Ascending aorta (tissue), 2 donors: ENCODE results near the gene MAP2K7. TPM values are rescaled to one million over a fixed set of nuclear protein-coding genes. Genes with fewer than 3 reads are reported as not detected.
"Not testable (repeated sequence)": the region's sequence is repeated elsewhere in the genome, so short reads cannot be mapped to it uniquely, and the experiment has no call there.

Experiments
- DNase-seq, 2 donors: peaks; one replicate each; pipeline ENCODE4 v3.0.0-alpha.2; 2019; ENCODE audit warnings: low spot score in 2 of 2
- H3K27ac ChIP-seq, 2 donors: fragments of 200-600 bp; sonication (generic); one replicate each; pipeline ENCODE4 v1.5.1; 2016 to 2017; ENCODE audit warnings: mild to moderate bottlenecking in 1 of 2
- H3K27me3 ChIP-seq: fragments of 200-600 bp; sonication (generic); one replicate; pipeline ENCODE4 v1.5.1; 2017
- H3K36me3 ChIP-seq, 2 donors: fragments of 200-600 bp; sonication (generic); one replicate each; pipeline ENCODE4 v1.5.1; 2016
- H3K4me1 ChIP-seq, 2 donors: fragments of 200-600 bp; sonication (generic); one replicate each; pipeline ENCODE4 v1.5.1; 2016 to 2017; ENCODE audit warnings: mild to moderate bottlenecking in 1 of 2
- H3K4me3 ChIP-seq, 2 donors: fragments of 200-600 bp; sonication (generic); one replicate each; pipeline ENCODE4 v1.5.1; 2016 to 2017; ENCODE audit warnings: mild to moderate bottlenecking in 1 of 2
- H3K9me3 ChIP-seq, 2 donors: fragments of 200-600 bp; sonication (generic); one replicate each; pipeline ENCODE4 v1.5.1; 2016
- CTCF ChIP-seq, 3 experiments: fragments of 200-600 bp in 2 of 3; fragments of 450-650 bp in 1 of 3; sonication (generic) in 2 of 3; IDR thresholded peaks; one replicate each; pipeline ENCODE4 v1.5.1; 2016 to 2019; ENCODE audit warnings: antibody characterized with exemption in 3 of 3, mild to moderate bottlenecking in 1 of 3, moderate library complexity in 1 of 3
- intact Hi-C: fragments of 100-400 bp; cut with DNase I; formaldehyde crosslinking; loops from one replicate; pipeline ENCODE4 v1.15.1; 2023
- total RNA-seq: library from RNA; depleted of rRNA; stranded (reverse); fragments of >200 nt; gene quantifications from one replicate; pipeline ENCODE4 v1.1.0, GENCODE V29; 2016

The MAP2K7 gene
- total RNA-seq, 1 donor from 2014 or later: 37.3 TPM

DNA sequence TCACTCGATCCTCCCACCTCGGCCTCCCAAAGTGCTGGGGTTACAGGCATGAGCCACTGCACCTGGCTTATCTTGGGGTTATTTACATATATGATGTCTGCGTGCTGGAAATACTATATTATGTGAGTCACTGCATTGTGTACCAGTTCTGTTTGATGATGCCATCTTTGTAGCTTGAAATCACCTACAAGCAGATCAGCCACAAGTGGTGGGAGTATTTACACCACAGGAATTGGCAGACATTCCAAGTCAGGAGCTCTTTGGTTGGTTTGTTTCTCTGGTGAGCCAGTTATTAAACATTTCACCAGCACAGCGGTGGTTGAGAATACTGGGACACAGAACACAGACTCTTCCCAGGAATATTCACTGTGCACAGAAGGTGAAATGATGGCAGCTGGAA lies 44.3 kb downstream of the MAP2K7 start:
- Histone ChIP-seq H3K4me1 (peaks cover 0 to under 1% of the 10 kb centered on the region in 2 donors), H3K9me3 (no peaks in the 10 kb centered on the region), H3K27me3 (no peaks in the 10 kb centered on the region), H3K27ac (no peak overlapping the region), H3K4me3 (no peak overlapping the region), H3K36me3 (no peaks in the 10 kb centered on the region)
- TF ChIP-seq CTCF (IDR thresholded peaks at IDR 0.05): no peak
- no peak for DNase-seq
- intact Hi-C loops: no loop called here

GRCh38 chr19:7953060-7953459 lies 49.4 kb downstream of the MAP2K7 start:
- no peaks in the 10 kb centered on the region for H3K27me3 ChIP-seq
- H3K27ac ChIP-seq: no peak overlapping the region
- TF ChIP-seq CTCF (IDR thresholded peaks at IDR 0.05): no peak
- H3K9me3 ChIP-seq: no peaks in the 10 kb centered on the region
- H3K4me1 ChIP-seq: no peaks in the 10 kb centered on the region
- intact Hi-C loops: no loop called here
- no peak for DNase-seq
- H3K36me3 ChIP-seq: no peaks in the 10 kb centered on the region
- H3K4me3 ChIP-seq: no peak overlapping the region

- no peak for TF ChIP-seq CTCF (IDR thresholded peaks at IDR 0.05)
- Histone ChIP-seq H3K36me3 (no peaks in the 10 kb centered on the region), H3K27ac (no peak overlapping the region), H3K4me1 (no peaks in the 10 kb centered on the region), H3K4me3 (no peak overlapping the region), H3K9me3 (no peaks in the 10 kb centered on the region), H3K27me3 (no peaks in the 10 kb centered on the region)
- no peak for DNase-seq
- intact Hi-C loops: no loop called here
Measured at GRCh38 chr19:7953576-7953975, 49.9 kb downstream of the MAP2K7 start.

DNA sequence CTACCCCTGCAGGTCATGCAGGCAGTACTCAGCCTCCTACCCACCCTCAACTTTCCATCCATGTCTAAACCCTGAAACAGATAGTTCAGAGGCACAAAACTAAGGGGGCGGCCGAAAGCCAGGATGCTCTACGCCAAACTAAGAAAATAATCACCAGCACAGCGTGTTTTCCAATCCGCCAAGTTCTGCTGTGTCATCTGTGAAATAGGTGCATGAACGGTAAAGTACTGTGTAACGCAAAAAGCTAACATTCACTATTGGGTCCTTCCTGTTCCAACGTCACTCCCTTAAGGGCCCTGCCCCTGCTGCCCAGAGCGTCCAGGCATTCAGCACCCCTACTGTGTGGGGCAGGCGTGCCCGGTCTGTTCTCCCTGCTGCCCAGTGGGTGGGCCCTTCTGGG lies 52.0 kb downstream of the MAP2K7 start:
- no peak for TF ChIP-seq CTCF (IDR thresholded peaks at IDR 0.05)

GRCh38 chr19:7959211-7959610 lies 55.5 kb downstream of the MAP2K7 start:
- DNase-seq: no peak
- Histone ChIP-seq H3K9me3 (no peaks in the 10 kb centered on the region), H3K27ac (no peak overlapping the region), H3K4me1 (no peaks in the 10 kb centered on the region), H3K36me3 (peaks cover 27 to 39% of the 10 kb centered on the region in 2 donors), H3K4me3 (no peak overlapping the region), H3K27me3 (no peaks in the 10 kb centered on the region)
- intact Hi-C loops: no loop called here
- TF ChIP-seq CTCF (IDR thresholded peaks at IDR 0.05): no peak

More for the DNA sequence above, 52.0 kb downstream of the MAP2K7 start:
- Histone ChIP-seq H3K9me3 (no peaks in the 10 kb centered on the region), H3K4me3 (no peak overlapping the region), H3K27ac (no peak overlapping the region), H3K36me3 (peaks cover 0 to 10% of the 10 kb centered on the region in 2 donors), H3K27me3 (no peaks in the 10 kb centered on the region), H3K4me1 (no peaks in the 10 kb centered on the region)
- intact Hi-C loops: no loop called here
- DNase-seq: no peak

- H3K9me3 ChIP-seq, H3K4me1 ChIP-seq, H3K4me3 ChIP-seq, H3K27me3 ChIP-seq, DNase-seq, intact Hi-C loops, H3K27ac ChIP-seq: not testable (repeated sequence)
- peaks cover 36 to 57% of the 10 kb centered on the region in 2 donors for H3K36me3 ChIP-seq
Measured at GRCh38 chr19:7961082-7961481, 57.4 kb downstream of the MAP2K7 start.
